CD4-positive, alpha-beta T cell treated with Interleukin-4 for 1 hour (primary cell): ENCODE data around the gene CELSR3.

Experiments used
- DNase-seq, 2 donors: peaks; one replicate each; pipeline ENCODE4 v3.0.0-alpha.2; 2020 to 2022

The CELSR3 gene

GRCh38 chr3:48662753-48663488 lies at the start of gene CELSR3:
Gene CELSR3, minus strand, starts transcription at chr3:48662886. Its CDS starts 252 bp downstream, at chr3:48662634.
- DNase-seq: peak; percentile 66 to 77

DNA sequence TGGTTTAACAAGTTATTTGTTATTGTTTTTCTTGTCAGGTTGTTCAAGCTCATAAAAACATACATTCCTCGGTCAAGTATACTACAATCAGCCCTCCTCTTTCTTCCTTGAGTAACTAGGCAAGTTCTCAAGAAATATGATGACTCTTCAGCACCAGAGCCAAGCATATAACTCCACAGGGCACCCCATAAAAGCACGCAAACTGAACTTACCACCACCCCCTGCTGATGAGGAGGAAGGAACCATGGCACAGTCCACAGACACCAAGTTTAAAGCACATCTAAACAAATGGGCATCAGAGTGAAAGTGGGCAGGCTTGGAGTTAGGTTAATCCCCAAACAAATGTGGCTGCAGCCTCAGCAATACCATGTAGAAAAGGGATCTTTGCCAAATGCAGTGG lies 49.0 kb upstream of the CELSR3 start:
- no peak for DNase-seq

GRCh38 chr3:48709051-48709461 lies 46.4 kb upstream of the CELSR3 start:
- DNase-seq: no peak

- no peak for DNase-seq
Measured at GRCh38 chr3:48708481-48708889, 45.8 kb upstream of the CELSR3 start.

- no peak for DNase-seq
Measured at GRCh38 chr3:48707157-48707556, 44.5 kb upstream of the CELSR3 start.

GRCh38 chr3:48702320-48702920 lies 39.7 kb upstream of the CELSR3 start:
- no peak for DNase-seq

DNA sequence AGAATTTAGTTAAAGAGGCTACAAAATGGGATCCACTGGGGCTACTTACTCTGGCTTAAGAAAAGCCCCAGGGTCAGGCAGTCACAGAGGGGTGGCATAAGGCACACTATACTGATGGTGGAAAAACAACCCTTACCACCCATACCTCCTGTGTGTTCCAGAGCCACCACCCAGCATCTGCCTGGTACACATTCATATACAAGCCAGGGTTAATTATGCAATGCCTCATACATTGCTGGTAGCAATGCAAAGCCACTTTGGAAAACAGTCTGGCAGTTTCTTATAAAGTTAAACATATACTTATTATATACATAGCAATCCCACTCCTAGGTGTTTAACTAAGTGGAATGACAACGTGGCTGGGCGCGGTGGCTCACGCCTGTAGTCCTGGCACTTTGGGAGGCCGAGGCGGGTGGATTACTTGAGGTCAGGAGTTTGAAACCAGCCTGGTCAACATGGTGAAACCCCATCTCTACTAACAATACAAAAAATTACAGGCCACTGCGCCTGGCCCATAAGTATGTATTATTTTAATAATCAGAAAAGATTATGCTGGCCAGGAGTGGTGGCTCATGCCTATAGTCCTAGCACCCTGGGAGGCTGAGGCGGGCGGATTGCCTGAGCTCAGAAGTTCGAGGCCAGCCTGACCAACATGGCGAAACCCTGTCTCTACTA lies 38.2 kb upstream of the CELSR3 start:
- DNase-seq: no peak

DNA sequence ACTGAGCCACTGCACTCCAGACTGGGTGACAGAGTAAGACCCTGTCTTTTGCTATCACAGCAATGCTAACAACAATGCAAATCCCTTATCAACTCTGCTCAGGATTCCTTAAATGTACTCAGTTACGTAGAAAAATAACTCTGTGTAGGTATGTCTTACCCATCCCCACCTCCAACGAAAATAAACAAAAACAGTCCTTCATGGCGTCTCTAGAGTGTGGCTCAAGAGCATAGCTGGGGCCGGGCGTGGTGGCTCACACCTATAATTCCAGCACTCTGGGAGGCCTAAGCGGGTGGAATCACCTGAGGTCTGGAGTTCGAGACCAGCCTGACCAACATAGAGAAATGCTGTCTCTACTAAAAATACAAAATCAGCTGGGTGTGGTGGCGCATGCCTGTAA lies 36.2 kb upstream of the CELSR3 start:
- no peak for DNase-seq

DNA sequence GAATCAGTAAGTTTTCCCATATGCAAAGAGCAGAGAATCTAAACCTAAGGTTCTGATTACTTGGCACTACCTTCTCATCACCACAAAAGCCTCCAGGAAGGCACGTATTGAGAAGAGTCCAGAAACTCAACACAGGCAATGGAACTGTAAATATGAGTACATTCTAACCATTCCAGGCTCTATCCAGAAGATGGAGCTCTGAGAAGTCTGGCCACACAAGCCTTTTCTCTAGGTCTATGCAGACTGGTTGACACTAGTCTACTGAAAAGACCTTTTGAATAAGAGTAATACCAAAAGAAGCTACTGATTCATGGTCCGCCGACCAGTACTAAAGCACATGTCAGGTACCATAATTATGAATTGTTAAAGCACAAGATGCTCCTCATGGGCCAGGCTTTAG lies 35.3 kb upstream of the CELSR3 start:
- no peak for DNase-seq

- no peak for DNase-seq
Measured at GRCh38 chr3:48696601-48697000, 33.9 kb upstream of the CELSR3 start.

GRCh38 chr3:48696156-48696555 lies 33.5 kb upstream of the CELSR3 start:
- no peak for DNase-seq

DNA sequence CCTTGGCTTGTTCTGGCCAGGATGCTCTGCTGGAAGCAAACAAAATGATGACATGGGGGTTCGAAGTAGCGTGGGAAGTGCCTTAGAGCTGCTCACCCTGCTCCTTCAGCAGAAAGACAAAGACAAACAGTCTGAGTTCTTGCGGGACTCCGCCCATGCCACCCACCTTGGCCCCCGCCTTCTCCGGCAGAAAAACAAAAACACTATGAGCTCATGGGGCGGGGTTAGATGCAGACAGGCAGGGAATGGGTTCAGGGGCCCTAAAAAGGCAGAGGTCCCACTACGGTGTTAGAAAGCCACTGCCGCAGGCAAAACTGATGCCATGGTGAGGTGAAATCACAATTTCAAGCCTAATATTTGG lies 32.7 kb upstream of the CELSR3 start:
- no peak for DNase-seq

- DNase-seq: no peak
Measured at GRCh38 chr3:48694610-48695392, 32.1 kb upstream of the CELSR3 start.

DNA sequence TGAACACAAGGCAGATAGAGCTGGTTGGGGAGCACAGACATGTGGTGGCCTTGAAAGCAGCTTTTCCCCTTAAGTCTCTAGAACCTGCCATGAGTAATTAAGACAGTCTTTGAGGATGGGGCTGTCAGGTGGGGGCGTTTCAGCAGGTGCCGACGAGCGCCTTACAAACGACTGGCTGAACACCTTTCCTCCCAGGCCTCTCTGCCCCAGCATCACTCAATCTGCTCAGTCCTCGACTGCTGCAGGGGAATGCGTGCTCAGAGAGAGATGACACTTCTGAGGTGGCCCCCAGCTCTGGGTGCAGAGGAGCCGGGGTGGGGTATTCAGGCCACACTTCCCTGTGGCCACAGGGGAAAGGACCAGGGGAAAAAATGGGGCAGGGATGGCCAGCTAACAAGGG lies 31.1 kb upstream of the CELSR3 start:
- DNase-seq: no peak

GRCh38 chr3:48692551-48692950 lies 29.9 kb upstream of the CELSR3 start:
- DNase-seq: no peak

DNA sequence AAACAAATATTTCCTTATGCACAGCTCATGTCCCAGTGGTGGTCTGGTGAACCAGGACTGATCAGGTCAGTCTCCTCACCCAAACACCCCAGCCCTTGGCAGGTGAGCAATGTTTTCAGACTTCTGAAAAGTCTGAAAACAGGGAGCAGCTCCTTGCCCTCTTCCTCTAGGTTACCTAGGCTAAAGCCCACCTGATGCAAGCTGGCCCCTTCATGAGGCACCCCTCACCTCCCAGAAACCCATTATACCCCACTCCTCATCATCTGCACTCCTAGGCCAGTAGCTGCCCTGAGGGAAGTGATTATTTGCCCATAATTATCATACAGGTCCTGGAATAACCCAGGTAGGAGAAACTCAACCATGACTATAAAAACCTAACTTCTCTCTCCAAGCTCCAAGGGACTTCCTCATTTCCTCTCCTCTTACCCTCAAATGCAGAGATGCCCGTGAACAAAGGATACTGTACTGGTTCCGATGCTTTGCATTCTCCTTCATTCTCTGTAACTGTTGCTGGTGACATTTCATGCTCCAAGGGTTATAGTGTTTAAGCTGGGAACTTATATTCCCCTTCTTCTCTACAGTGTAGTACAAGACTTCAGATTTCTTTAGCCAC lies 28.3 kb upstream of the CELSR3 start:
- no peak for DNase-seq

- no peak for DNase-seq
Measured at GRCh38 chr3:48689384-48689783, 26.7 kb upstream of the CELSR3 start.

GRCh38 chr3:48688737-48689075 lies 26.0 kb upstream of the CELSR3 start:
- DNase-seq: no peak

GRCh38 chr3:48688032-48688736 lies 25.5 kb upstream of the CELSR3 start:
- no peak for DNase-seq

DNA sequence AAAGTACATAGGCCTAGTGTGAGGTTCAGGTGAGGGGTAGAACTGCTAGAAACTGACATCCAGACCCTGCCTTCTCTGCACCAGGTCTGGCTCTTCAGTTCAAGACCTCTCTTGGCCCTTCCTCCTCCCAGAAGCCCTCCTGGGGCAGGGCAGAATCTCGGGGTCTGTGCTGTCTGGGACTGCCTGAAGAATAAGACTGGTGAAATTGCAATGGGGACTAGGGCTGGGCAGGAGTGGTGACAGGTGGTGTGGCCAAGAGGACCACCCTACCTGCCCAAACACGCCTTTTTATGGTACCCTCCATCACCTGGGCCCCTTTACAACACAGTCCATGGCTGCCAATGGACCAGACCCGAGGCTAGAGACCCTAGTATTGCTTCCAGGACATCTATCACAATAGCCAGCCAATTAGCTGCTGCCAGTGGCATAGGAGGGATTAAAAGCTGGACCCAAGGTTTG lies 24.6 kb upstream of the CELSR3 start:
- no peak for DNase-seq

GRCh38 chr3:48686538-48687219 lies 24.0 kb upstream of the CELSR3 start:
- DNase-seq: peak in 1 of 2 donors; percentile 5
